GM12891 (cell line): ENCODE data around the gene ZNF264.

Experiments used
- POLR2A ChIP-seq: IDR thresholded peaks from 2 replicates; pipeline ENCODE4 v1.6.1; 2011; ENCODE audit warnings: low read depth, low read length, control low read depth
- SPI1 ChIP-seq: IDR thresholded peaks from 2 replicates; pipeline ENCODE4 v1.6.1; 2011; ENCODE audit warnings: low read depth, low read length, control low read depth
- TAF1 ChIP-seq: IDR thresholded peaks from 2 replicates; pipeline ENCODE4 v1.6.1; 2011; ENCODE audit warnings: low read depth, low read length, control low read depth

- TF ChIP-seq POLR2A = no peak
- TF ChIP-seq TAF1 = no peak
- no peak for TF ChIP-seq SPI1
Observed at GRCh38 chr19:57249329-57249728, 58.0 kb downstream of the ZNF264 start.
